ENCODE measurements around the gene ALDH1L1.

The ALDH1L1 gene

DNA sequence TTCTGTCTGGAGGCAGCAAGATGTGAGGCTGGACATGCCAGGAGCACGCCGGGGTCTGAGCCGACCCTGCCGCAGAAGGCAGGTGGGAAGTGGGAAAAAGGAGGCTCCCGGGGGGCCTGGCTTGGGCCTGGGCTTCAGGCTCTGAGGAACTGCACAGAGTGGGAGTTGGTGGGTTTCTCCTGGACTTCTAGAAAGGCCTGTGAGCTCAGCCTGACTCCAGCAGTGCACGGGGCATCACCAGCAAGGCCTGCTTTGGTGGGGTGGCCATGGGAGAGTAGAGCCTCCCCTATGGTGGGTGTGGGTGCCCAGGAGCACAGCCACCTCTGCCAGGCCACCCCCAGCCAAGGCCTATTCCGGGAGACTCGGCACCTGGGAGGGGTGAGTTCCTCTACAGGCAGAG lies 78.4 kb downstream of the ALDH1L1 start:
- H3K27me3 ChIP-seq (replicated peaks; ENCODE audit: insufficient read depth, low read length), result no peaks in the 10 kb centered on the region

DNA sequence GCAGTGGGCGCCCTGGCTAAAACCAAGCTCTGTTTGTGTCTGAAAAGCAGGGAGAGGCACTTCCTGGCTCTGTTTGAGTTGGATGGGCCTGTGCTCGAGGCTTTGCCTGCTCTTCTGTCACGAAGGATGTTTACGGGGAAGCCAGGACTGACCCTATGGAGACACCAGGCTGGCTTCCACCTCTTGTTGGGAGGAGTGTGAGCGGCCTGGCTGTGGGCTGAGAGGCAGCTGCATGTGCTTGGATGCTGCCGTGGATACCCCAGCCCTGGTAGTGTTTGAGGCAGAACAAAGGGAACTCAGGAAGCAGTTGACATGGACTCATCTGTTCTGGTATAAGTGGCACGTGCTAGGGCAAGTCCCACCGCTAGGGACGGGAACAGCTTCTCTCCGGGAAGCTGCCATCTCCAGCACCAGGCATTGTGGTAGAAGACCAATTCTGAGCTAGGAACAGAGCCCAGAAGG lies 78.8 kb downstream of the ALDH1L1 start:
- no peaks in the 10 kb centered on the region for H3K27me3 ChIP-seq (replicated peaks; ENCODE audit: insufficient read depth, low read length)
- TF ChIP-seq EZH2 (optimal IDR thresholded peaks at IDR 0.05; ENCODE audit: low read depth, low read length) (no peak), EZH2phosphoT487 (IDR thresholded peaks at IDR 0.05; ENCODE audit: low read length) (no peak)
- TF ChIP-seq, protein P1, sequence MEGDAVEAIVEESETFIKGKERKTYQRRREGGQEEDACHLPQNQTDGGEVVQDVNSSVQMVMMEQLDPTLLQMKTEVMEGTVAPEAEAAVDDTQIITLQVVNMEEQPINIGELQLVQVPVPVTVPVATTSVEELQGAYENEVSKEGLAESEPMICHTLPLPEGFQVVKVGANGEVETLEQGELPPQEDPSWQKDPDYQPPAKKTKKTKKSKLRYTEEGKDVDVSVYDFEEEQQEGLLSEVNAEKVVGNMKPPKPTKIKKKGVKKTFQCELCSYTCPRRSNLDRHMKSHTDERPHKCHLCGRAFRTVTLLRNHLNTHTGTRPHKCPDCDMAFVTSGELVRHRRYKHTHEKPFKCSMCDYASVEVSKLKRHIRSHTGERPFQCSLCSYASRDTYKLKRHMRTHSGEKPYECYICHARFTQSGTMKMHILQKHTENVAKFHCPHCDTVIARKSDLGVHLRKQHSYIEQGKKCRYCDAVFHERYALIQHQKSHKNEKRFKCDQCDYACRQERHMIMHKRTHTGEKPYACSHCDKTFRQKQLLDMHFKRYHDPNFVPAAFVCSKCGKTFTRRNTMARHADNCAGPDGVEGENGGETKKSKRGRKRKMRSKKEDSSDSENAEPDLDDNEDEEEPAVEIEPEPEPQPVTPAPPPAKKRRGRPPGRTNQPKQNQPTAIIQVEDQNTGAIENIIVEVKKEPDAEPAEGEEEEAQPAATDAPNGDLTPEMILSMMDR (IDR thresholded peaks at IDR 0.05; ENCODE audit: low read length), result no peak
- no peak for DNase-seq

More for the DNA sequence above, 78.4 kb downstream of the ALDH1L1 start:
- TF ChIP-seq EZH2 (optimal IDR thresholded peaks at IDR 0.05; ENCODE audit: low read depth, low read length), result no peak
- TF ChIP-seq, protein P1 (IDR thresholded peaks at IDR 0.05; ENCODE audit: low read length), result no peak
- no peak for TF ChIP-seq EZH2phosphoT487 (IDR thresholded peaks at IDR 0.05; ENCODE audit: low read length)
- H3K9me2 ChIP-seq (replicated peaks; ENCODE audit: insufficient read depth, low read length), result no peaks in the 10 kb centered on the region
- no peaks in the 10 kb centered on the region for H3F3A ChIP-seq (ENCODE audit: insufficient read depth, low read length)
- no peak overlapping the region for H3K4me2 ChIP-seq (ENCODE audit: low read depth, low read length)
- H3K79me2 ChIP-seq (ENCODE audit: low read length), result no peaks in the 10 kb centered on the region
- no peak overlapping the region for H3K27ac ChIP-seq (ENCODE audit: low read length)
- H3K9ac ChIP-seq (ENCODE audit: low read length), result no peak overlapping the region
- no peak for DNase-seq
- H2AFZ ChIP-seq (ENCODE audit: low read length), result no peak overlapping the region
- H4K20me1 ChIP-seq (ENCODE audit: insufficient read depth, low read length), result no peaks in the 10 kb centered on the region
- no peaks in the 10 kb centered on the region for H3K4me1 ChIP-seq (ENCODE audit: low read length)
- no peak overlapping the region for H3K4me3 ChIP-seq (ENCODE audit: low read length)
- no peaks in the 10 kb centered on the region for H3K36me3 ChIP-seq (replicated peaks; ENCODE audit: insufficient read depth, low read length)
- no peaks in the 10 kb centered on the region for H3K9me3 ChIP-seq (replicated peaks; ENCODE audit: insufficient read depth, low read length)

DNA sequence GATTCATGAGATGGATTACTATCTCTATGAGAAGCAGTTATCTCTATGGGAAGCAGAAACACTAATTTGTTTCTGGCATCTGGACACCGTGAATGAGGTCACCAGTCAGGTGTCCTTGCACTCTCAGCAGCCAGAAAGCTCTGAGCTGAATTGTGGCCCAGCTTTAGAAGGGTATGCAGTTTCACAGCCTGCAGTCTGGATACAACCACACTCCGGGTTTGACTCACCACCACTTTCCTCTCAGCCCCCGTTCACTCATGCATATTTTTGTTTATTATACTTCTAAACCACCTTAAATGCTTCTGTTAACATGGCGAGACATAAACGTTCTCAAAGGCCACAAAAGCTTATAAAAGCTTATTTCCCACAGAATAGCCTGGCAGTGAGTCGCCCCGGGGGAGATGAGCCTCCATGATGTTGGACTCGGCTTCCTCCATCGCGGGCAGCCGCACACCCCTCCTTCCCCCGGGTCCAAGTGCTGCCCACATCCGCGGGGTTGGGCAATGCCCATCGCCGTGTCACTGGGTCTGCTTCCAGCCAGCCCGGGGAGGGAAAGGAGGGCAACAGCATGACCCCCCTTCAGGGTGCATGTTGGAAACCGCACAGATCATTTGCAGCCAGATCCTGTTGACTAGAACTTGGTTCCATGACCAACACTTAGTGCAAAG lies 79.6 kb downstream of the ALDH1L1 start:
- Histone ChIP-seq H3K9me2 (replicated peaks; ENCODE audit: insufficient read depth, low read length) (no peaks in the 10 kb centered on the region), H3F3A (ENCODE audit: insufficient read depth, low read length) (no peaks in the 10 kb centered on the region), H3K27ac (ENCODE audit: low read length) (no peak overlapping the region), H3K4me1 (ENCODE audit: low read length) (no peaks in the 10 kb centered on the region), H3K27me3 (replicated peaks; ENCODE audit: insufficient read depth, low read length) (no peaks in the 10 kb centered on the region), H3K9ac (ENCODE audit: low read length) (no peak overlapping the region), H3K36me3 (replicated peaks; ENCODE audit: insufficient read depth, low read length) (no peaks in the 10 kb centered on the region), H3K4me3 (ENCODE audit: low read length) (no peak overlapping the region), H3K4me2 (ENCODE audit: low read depth, low read length) (no peak overlapping the region), H3K9me3 (replicated peaks; ENCODE audit: insufficient read depth, low read length) (no peaks in the 10 kb centered on the region), H3K79me2 (ENCODE audit: low read length) (no peaks in the 10 kb centered on the region), H2AFZ (ENCODE audit: low read length) (no peak overlapping the region), H4K20me1 (ENCODE audit: insufficient read depth, low read length) (no peaks in the 10 kb centered on the region)
- DNase-seq, result no peak
- no peak for TF ChIP-seq EZH2phosphoT487 (IDR thresholded peaks at IDR 0.05; ENCODE audit: low read length)
- TF ChIP-seq, protein P1 (IDR thresholded peaks at IDR 0.05; ENCODE audit: low read length), result no peak
- no peak for TF ChIP-seq EZH2 (optimal IDR thresholded peaks at IDR 0.05; ENCODE audit: low read depth, low read length)

More for the DNA sequence above, 78.8 kb downstream of the ALDH1L1 start:
- no peak overlapping the region for H3K27ac ChIP-seq (ENCODE audit: low read length)
- no peak overlapping the region for H3K9ac ChIP-seq (ENCODE audit: low read length)
- H2AFZ ChIP-seq (ENCODE audit: low read length), result no peak overlapping the region
- no peaks in the 10 kb centered on the region for H3K4me1 ChIP-seq (ENCODE audit: low read length)
- no peaks in the 10 kb centered on the region for H3K79me2 ChIP-seq (ENCODE audit: low read length)
- no peaks in the 10 kb centered on the region for H3F3A ChIP-seq (ENCODE audit: insufficient read depth, low read length)
- no peaks in the 10 kb centered on the region for H4K20me1 ChIP-seq (ENCODE audit: insufficient read depth, low read length)
- no peak overlapping the region for H3K4me3 ChIP-seq (ENCODE audit: low read length)
- no peaks in the 10 kb centered on the region for H3K36me3 ChIP-seq (replicated peaks; ENCODE audit: insufficient read depth, low read length)
- H3K9me3 ChIP-seq (replicated peaks; ENCODE audit: insufficient read depth, low read length), result no peaks in the 10 kb centered on the region
- H3K4me2 ChIP-seq (ENCODE audit: low read depth, low read length), result no peak overlapping the region
- no peaks in the 10 kb centered on the region for H3K9me2 ChIP-seq (replicated peaks; ENCODE audit: insufficient read depth, low read length)
